OCI-LY7 (cell line): Measurements from ENCODE around the gene ZNRF3. TPM values are rescaled to one million over a fixed set of nuclear protein-coding genes. Genes with fewer than 3 reads are reported as not detected.

Experiments used
- BruUV-seq: library from RNA; stranded (reverse); fragments of 400-500 nt; replicated peaks from 2 replicates; lab custom pipeline; 2021; lab: Mats Ljungman, UMichigan
- CTCF ChIA-PET: fragments of 300-600 bp; sonication (Branson Sonifier 250); formaldehyde crosslinking; loops from one replicate; lab custom pipeline; 2022; ENCODE audit warnings: antibody characterized with exemption; ENCODE audit not compliant: unreplicated experiment; lab: Charles Lee
- POLR2A ChIA-PET: fragments of 300-600 bp; sonication (Branson Sonifier 250); formaldehyde crosslinking; loops from one replicate; lab custom pipeline; 2022; ENCODE audit warnings: antibody characterized with exemption; lab: Charles Lee
- DNase-seq: peaks from one replicate; pipeline ENCODE4 v3.0.0-alpha.2; 2015; ENCODE audit warnings: low spot score
- H2AFZ ChIP-seq: fragments of 200-600 bp; sonication (generic), shearing (Covaris generic); 2 replicates; pipeline ENCODE4 v1.6.1; 2014; ENCODE audit warnings: mild to moderate bottlenecking, antibody characterized with exemption, low read length, moderate library complexity
- H3K27ac ChIP-seq: fragments of 200-600 bp; sonication (generic); 2 replicates; pipeline ENCODE4 v1.5.1; 2014; ENCODE audit warnings: mixed run types, low read depth, mild to moderate bottlenecking, moderate library complexity, low read length, inconsistent platforms; ENCODE audit not compliant: poor library complexity, severe bottlenecking
- H3K36me3 ChIP-seq: fragments of 200-600 bp; sonication (generic); 2 replicates; pipeline ENCODE4 v1.6.1; 2014; ENCODE audit warnings: mild to moderate bottlenecking, antibody characterized with exemption, low read length, moderate library complexity, mixed read lengths; ENCODE audit not compliant: insufficient read depth
- H3K4me1 ChIP-seq: fragments of 200-600 bp; sonication (generic); 2 replicates; pipeline ENCODE4 v1.5.1; 2014; ENCODE audit warnings: mild to moderate bottlenecking, low read length; ENCODE audit not compliant: insufficient read depth, poor library complexity, severe bottlenecking
- H3K4me2 ChIP-seq: fragments of 200-600 bp; sonication (generic); 2 replicates; pipeline ENCODE4 v1.6.1; 2014; ENCODE audit warnings: mild to moderate bottlenecking, low read length
- H3K4me3 ChIP-seq: fragments of 200-600 bp; sonication (generic); 2 replicates; pipeline ENCODE4 v1.5.1; 2014; ENCODE audit warnings: mild to moderate bottlenecking, low read depth, low read length; ENCODE audit not compliant: poor library complexity, severe bottlenecking
- H3K79me2 ChIP-seq: fragments of 200-600 bp; sonication (generic); 2 replicates; pipeline ENCODE4 v1.6.1; 2016; ENCODE audit warnings: low read depth, mild to moderate bottlenecking, low read length, moderate library complexity, mixed read lengths; ENCODE audit not compliant: insufficient read depth
- H3K9me2 ChIP-seq: fragments of 200-600 bp; sonication (generic); 2 replicates; pipeline ENCODE4 v1.6.1; 2016; ENCODE audit warnings: mild to moderate bottlenecking, low read length, mixed read lengths; ENCODE audit not compliant: insufficient read depth
- H3K9me3 ChIP-seq: fragments of 200-600 bp; sonication (generic); 2 replicates; pipeline ENCODE4 v1.6.1; 2014; ENCODE audit warnings: mild to moderate bottlenecking, mixed run types, low read length, mixed read lengths
- H4K20me1 ChIP-seq: fragments of 200-600 bp; sonication (generic); 2 replicates; pipeline ENCODE4 v1.6.1; 2014; ENCODE audit warnings: mild to moderate bottlenecking, antibody characterized with exemption, low read length, moderate library complexity, mixed read lengths; ENCODE audit not compliant: insufficient read depth
- EZH2phosphoT487 ChIP-seq: fragments of 200-600 bp; sonication (generic); IDR thresholded peaks from 2 replicates; pipeline ENCODE4 v1.6.1; 2018; ENCODE audit warnings: low read depth, borderline replicate concordance, mild to moderate bottlenecking, mixed run types, antibody characterized with exemption, low read length, moderate library complexity, mixed read lengths
- intact Hi-C: fragments of 100-400 bp; cut with micrococcal nuclease; formaldehyde crosslinking; loops from one replicate; pipeline ENCODE4 v1.10.0; 2022; ENCODE audit not compliant: unreplicated experiment
- total RNA-seq, 2 experiments: library from RNA; depleted of rRNA in 1 of 2; stranded (reverse); fragments of >200 nt in 1 of 2; shearing (Covaris generic) in 1 of 2; gene quantifications; 2 replicates each; pipeline ENCODE4 v1.2.3, GENCODE V29; 2014 to 2022
- TF ChIP-seq, protein P1 (sequence below): fragments of 200-600 bp; sonication (generic); conservative IDR thresholded peaks from 2 replicates; pipeline ENCODE4 v1.5.1; 2014; ENCODE audit warnings: mild to moderate bottlenecking, antibody characterized with exemption, low read length, moderate library complexity, mixed read lengths

ZNRF3 gene
- total RNA-seq, 2 experiments from 2014 or later = 3.6 to 3.9 TPM

DNA sequence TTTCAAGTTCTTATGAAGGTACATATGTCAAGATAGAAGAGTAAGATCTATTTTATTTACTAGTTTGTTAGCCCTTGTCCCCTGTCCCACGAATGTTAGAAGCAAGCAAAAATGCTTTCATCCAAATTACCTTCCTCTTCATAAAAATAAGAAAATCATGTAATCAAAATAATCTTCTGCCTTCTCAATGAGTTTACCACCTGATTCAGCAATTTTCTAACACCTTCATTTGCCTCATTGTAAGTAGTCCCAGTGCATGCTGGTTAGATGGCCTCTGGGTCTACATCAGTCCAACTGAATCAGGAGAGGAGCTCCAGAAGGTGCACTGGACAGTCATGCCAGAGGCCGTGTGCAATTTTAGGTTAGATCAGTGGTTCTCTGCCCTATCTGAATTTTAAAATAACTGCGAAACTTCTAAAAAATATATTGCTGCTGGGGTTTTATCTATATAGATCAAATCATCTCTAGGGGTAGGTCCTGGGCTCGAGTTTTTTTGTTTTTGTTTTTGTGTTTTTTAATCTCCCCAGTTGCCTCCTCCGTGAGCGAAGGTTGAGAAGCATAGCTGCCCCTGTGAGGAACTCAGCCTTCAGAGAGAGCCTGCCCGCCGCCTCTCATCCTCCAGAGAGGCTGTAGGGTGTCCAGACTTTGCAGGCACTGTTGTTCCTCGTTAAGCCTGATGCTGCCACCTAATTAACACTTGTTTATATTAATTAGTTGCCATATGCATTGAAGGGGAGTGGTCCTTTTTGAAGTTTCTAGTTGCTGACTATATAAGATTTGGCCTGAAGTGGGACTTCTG is 146.0 kb downstream of the ZNRF3 start:
- POLR2A ChIA-PET = interaction anchor here (0.5 kb wide), 1 partner anchor 41 kb away, joined by 5 read pairs; no protein-coding TSS in a partner anchor
- Histone ChIP-seq H3K9me3 (no peaks in the 10 kb centered on the region), H4K20me1 (no peaks in the 10 kb centered on the region), H3K27ac (no peak overlapping the region), H3K36me3 (no peaks in the 10 kb centered on the region), H3K4me3 (no peak overlapping the region), H3K79me2 (no peaks in the 10 kb centered on the region), H2AFZ (no peak overlapping the region), H3K4me1 (no peaks in the 10 kb centered on the region), H3K4me2 (no peak overlapping the region), H3K9me2 (no peaks in the 10 kb centered on the region)
- CTCF ChIA-PET = no interaction called here
- no peak for TF ChIP-seq EZH2phosphoT487
- TF ChIP-seq, protein P1, sequence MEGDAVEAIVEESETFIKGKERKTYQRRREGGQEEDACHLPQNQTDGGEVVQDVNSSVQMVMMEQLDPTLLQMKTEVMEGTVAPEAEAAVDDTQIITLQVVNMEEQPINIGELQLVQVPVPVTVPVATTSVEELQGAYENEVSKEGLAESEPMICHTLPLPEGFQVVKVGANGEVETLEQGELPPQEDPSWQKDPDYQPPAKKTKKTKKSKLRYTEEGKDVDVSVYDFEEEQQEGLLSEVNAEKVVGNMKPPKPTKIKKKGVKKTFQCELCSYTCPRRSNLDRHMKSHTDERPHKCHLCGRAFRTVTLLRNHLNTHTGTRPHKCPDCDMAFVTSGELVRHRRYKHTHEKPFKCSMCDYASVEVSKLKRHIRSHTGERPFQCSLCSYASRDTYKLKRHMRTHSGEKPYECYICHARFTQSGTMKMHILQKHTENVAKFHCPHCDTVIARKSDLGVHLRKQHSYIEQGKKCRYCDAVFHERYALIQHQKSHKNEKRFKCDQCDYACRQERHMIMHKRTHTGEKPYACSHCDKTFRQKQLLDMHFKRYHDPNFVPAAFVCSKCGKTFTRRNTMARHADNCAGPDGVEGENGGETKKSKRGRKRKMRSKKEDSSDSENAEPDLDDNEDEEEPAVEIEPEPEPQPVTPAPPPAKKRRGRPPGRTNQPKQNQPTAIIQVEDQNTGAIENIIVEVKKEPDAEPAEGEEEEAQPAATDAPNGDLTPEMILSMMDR = no peak
- no peak for DNase-seq
- intact Hi-C loops = no loop called here
- no TSS peak for BruUV-seq

GRCh38 chr22:29030016-29030617 is 146.7 kb downstream of the ZNRF3 start:
- Histone ChIP-seq H3K4me3 (no peak overlapping the region), H2AFZ (no peak overlapping the region), H4K20me1 (no peaks in the 10 kb centered on the region), H3K9me3 (no peaks in the 10 kb centered on the region), H3K79me2 (no peaks in the 10 kb centered on the region), H3K4me1 (no peaks in the 10 kb centered on the region), H3K9me2 (no peaks in the 10 kb centered on the region), H3K4me2 (no peak overlapping the region), H3K36me3 (no peaks in the 10 kb centered on the region), H3K27ac (no peak overlapping the region)
- CTCF ChIA-PET = no interaction called here
- no TSS peak for BruUV-seq
- intact Hi-C loops = no loop called here
- TF ChIP-seq EZH2phosphoT487 = no peak
- TF ChIP-seq, protein P1 = no peak
- POLR2A ChIA-PET = no interaction called here
- DNase-seq = no peak
